NT2/D1 (cell line): ENCODE data around the gene SPIRE2.

Experiments
- YY1 ChIP-seq: IDR thresholded peaks from 2 replicates; pipeline ENCODE4 v1.6.1; 2011; ENCODE audit not compliant: insufficient read length, insufficient read depth
- ZNF274 ChIP-seq: IDR thresholded peaks from 2 replicates; pipeline ENCODE4 v1.6.1; 2011; ENCODE audit warnings: mild to moderate bottlenecking, low read depth, low read length

DNA sequence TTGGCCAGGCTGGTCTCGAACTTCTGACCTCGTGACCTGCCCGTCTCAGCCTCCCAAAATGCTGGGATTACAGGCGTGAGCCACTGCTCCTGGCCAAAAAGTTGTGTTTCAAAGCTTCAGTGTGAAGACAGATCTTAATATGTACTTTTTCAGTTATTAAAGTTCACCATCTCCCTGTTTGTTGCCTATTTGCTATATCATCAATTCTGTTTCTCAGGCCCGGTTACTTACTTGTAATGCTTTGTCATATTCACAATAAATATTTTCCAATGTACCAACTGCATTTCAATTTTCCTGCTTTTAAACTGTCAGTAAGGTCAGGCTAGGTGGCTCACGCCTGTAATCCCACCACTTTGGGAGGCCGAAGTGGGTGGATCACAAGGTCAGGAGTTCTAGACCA, 34.3 kb upstream of the SPIRE2 start:
- no peak for TF ChIP-seq ZNF274
- no peak for TF ChIP-seq YY1
